Choroid plexus epithelial cell (primary cell): ENCODE data around the gene IL32.

ENCODE experiments used
- DNase-seq: peaks from one replicate; pipeline ENCODE4 v3.0.0-alpha.2; 2010; ENCODE audit warnings: low read depth
- H3K4me3 ChIP-seq: 2 replicates; pipeline ENCODE4 v1.5.1; 2011; ENCODE audit warnings: low read depth, mild to moderate bottlenecking, control low read depth, low read length, moderate library complexity
- TF ChIP-seq, protein P1 (sequence below): conservative IDR thresholded peaks from 2 replicates; pipeline ENCODE4 v1.5.1; 2011; ENCODE audit warnings: low read depth, mild to moderate bottlenecking, control low read depth, inconsistent platforms, low read length, moderate library complexity

The IL32 gene

DNA sequence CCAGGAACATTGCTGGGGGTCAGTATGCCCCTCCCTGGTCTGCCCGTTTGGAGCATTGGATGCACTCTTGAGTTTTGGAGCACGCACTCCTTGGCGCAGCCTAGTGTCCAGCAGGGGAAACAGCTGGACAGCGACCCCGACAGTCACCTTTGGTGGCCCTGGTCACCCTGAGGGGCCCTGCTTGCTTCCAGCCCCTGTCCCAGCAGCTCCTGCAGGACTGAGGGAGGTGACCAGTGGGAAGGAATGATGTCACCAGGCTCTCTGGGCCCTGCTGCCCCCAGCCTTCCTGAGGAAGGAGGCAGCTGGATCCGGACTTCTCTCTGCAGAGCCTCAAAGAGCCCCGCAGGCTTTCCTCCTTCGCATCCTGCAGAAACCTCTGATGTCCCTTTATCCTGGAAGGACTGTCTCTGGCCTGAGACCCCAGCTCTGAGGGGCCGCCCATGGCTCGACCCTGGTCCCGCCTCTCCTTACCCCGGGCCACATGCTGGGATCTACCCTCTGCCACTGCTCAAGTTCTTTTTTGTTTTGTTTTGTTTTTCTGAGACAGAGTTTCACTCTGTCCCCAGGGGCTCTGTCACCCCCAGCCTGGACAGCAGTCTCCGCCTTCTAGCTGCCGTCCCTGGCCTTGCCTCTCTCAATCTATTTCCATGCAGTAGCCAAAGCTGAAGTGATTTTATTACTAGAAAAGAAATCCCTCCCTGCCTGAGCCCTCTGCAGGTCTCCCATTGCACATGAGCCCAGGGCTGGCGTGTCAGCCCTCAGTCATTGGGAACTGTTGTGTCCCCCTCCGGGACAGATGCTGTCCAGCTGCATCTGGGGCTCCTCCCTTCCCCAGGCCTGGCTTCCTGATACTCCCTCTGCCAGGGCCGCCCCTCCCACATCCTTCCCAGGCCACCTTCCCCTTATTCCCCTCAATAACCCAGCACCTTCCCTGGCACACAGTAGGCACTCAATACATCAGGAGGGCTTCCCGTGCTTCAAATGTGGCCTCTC is 22.1 kb downstream of the IL32 start:
- TF ChIP-seq, protein P1, sequence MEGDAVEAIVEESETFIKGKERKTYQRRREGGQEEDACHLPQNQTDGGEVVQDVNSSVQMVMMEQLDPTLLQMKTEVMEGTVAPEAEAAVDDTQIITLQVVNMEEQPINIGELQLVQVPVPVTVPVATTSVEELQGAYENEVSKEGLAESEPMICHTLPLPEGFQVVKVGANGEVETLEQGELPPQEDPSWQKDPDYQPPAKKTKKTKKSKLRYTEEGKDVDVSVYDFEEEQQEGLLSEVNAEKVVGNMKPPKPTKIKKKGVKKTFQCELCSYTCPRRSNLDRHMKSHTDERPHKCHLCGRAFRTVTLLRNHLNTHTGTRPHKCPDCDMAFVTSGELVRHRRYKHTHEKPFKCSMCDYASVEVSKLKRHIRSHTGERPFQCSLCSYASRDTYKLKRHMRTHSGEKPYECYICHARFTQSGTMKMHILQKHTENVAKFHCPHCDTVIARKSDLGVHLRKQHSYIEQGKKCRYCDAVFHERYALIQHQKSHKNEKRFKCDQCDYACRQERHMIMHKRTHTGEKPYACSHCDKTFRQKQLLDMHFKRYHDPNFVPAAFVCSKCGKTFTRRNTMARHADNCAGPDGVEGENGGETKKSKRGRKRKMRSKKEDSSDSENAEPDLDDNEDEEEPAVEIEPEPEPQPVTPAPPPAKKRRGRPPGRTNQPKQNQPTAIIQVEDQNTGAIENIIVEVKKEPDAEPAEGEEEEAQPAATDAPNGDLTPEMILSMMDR, result peak; percentile 32
- no peak for DNase-seq
- H3K4me3 ChIP-seq, result no peak overlapping the region

DNA sequence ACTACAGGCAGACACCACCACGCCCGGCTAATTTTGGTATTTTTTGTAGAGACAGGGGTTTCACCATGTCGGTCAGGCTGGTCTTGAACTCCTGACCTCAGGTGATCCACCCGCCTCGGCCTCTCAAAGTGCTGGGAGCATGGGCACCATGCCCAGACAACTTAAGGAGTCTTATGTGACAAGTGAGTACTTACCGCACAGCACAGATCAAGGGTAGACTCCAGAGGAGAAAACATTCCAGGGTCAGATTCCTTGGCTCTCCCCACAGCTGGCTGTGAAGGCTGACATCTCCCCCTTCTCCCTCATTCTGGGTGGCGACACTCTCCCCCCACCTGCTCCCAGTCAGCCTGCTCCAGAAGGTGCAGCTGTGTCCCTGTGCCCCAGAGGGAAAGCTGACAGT is 23.0 kb downstream of the IL32 start:
- DNase-seq, result no peak
- TF ChIP-seq, protein P1, result no peak

DNA sequence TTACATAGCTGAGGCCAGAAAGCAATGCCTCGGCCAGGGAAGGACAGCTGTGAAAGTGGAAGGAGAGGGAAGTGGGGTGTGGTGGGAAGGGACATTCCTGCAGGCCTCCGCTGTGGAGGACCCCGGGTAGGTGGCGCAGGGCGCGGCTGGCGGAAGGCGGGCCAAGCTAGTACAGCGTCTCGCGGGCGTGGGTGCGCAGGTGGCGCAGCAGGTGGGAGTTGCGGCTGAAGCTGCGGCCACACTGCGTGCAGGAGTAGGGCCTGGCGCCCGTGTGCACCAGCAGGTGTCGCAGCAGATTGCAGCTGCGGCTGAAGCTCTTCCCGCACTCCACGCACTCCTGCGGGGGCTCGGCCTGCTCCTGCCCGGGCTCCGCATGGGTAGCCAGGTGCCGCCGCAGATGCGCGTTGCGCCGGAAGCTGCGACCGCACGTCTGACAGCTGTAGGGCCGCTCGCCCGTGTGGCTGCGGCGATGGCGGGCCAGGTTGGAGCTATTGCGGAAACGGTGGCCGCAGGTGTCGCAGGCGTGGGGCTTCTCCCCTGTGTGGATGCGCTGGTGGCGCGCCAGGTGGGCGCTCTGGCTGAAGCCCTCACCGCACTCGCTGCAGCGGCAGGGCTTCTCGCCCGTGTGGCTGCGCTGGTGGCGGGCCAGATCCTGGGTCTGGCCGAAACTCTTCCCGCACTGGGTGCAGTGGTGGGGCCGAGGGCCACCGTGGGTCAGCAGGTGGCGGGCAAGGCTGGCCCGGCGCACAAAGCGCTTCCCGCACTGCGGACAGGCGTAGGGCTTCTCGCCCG is 23.7 kb downstream of the IL32 start:
- TF ChIP-seq, protein P1, result no peak
- no peak overlapping the region for H3K4me3 ChIP-seq
- no peak for DNase-seq

More for the DNA sequence above, 23.0 kb downstream of the IL32 start:
- H3K4me3 ChIP-seq, result no peak overlapping the region

DNA sequence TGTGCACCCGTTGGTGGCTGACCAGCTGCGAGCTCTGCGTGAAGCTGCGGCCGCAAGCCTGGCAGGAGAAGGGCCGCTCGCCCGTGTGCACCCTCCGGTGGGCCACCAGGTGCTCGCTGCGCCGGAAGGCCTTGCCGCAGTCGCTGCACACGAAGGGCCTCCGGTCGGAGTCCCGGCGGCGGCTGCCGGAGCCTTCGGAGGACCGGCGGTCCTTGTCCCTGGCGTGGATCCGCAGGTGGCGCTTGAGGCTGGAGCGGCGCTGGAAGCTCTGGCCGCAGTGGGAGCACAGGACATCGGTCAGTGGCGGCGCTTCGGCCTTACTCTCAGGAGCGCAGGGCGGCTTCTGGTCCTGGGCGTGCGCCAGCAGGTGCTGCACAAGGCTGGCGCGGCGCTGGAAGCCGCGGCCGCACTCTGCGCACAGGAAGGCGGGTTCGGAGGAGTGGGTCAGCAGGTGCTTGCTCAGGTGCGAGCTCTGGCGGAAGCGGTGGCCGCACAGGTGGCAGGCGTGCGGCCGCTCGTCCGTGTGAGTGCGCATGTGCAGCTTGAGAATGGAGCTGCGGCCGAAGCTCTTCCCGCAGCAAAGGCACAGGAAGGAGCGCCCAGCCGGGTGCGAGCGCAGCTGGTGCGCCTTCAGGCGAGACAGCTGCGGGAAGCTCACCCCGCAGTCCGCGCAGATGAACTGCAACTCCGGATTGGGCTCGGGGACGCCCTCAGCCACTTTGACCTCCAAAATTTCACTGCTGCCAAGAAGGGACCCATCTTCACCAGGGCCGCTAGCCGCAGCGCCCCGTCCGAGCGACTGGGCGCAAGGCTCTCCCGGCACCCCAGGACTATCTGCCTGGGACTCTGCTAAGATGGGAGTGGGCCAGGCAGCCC is 24.5 kb downstream of the IL32 start:
- no peak for DNase-seq
- no peak overlapping the region for H3K4me3 ChIP-seq
- TF ChIP-seq, protein P1, result no peak

DNA sequence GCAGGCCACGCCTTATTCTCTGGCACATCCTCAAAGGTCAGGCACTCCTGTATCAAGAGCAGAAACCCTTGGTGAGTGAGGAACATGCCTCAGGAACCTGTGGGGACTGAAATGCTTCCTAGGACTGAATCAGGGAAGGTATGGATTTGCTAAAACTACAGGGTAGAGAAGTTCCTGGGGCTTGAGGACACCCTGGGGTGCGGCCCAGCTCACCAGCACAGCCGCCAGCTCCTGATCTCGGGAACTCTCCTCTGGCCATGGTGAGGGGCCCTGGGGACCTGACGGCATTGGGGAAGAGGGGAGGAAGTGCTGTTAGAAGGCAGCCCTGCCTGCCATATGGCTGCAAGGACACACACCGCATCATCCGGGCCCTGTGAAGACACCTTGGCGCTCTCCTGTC is 26.1 kb downstream of the IL32 start:
- no peak for DNase-seq
- no peak overlapping the region for H3K4me3 ChIP-seq
- TF ChIP-seq, protein P1, result no peak

DNA sequence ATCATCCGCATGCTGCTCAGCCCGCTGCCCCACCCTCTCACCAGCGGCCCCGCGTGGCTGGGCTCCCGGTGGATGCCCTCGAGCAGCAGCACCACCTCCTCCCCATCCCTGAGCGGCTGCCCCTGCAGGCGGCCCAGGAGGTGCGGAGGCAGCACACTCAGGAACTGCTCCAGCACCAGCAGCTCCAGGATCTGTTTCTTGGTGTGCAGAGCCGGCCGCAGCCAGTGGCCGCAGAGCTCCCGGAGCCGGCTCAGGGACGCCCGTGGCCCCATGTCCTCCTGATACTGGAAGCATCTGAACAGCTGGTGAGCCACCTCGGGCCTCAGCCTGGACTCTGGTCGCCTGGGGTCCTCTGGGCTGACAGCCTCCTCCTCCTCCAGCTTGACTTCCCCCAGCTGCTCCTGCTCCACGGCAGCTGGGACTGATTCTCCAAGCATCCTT is 27.1 kb downstream of the IL32 start:
- TF ChIP-seq, protein P1, result no peak
- no peak for DNase-seq
- H3K4me3 ChIP-seq, result no peak overlapping the region
